ENCODE measurements around the gene MSX2.

MSX2 gene

DNA sequence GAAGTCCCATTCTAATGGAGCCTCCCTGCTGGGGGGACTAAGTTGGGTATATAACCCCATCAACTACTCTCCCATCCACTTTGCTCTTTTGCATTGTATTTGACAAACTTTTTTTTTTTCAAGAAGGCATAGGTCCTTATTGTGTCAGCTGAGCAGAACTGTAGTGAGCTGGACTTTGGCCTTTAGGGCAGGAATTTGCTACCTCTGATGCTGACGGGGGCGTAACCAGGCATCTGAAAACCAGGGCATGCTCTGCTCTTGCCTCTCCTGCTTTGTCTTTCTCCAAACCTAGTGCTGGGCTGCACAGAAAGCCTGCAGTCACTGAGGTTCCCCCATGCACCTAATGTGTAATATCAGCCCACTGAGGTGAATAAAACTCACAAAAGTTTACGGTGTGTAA lies 49.0 kb downstream of the MSX2 start:
- DNase-seq (ENCODE audit: low read depth) = no peak

DNA sequence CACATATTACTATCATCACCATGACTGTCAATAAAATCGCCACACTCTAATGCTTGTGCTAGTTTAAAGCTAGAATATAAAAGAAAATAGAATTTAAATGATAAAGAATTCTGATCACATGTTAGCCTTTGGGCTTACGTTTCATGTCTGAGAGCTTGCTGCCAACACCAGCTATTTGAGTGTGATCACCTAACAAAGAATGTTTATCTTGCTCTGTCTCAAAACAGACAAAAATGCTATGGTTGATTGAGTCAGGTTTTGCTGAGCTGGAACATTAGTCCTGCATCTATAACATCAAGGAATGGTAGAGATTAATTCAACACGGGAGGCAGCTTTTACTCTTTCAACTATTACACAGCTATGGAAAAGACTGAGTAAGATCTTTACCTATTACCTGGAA lies 50.7 kb downstream of the MSX2 start:
- DNase-seq (ENCODE audit: low read depth) = no peak

DNA sequence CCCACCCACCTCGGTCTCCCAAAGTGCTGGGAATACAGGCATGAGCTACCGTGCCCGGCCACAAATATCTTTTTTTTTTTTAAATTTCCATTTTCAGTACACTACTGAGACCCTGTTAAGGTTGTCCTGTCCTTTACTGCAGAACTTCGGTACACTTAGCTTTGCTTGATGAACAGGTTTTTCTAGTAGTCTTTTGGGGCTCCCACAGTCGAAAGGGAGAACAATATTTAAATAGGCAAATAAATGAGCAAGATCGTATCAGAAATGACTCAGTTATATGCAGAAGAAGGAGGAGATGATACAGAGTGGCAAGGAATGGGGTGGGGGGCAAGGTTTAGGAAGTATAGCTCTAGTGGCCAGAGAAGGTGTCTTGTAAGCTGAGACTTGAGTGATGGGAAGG lies 52.7 kb downstream of the MSX2 start:
- no peak for DNase-seq (ENCODE audit: low read depth)

DNA sequence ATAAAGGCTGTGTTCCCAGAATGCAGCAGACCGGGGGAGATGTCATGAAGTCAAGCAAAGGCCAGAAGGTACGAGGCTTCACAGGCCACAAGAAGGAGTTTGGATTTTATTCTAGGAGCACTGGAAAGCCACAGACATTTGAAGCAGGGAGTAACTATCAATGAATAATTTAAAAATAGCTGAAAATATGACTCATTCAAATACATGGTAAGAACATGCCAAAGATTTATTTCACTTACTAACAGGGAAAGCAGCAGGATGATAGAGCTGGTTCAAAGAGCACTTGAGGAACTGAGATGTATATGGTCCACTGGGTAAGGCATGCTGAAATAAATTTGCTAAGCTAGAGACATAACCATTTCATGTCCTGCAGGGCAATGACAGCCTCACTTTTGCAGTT lies 53.2 kb downstream of the MSX2 start:
- no peak for DNase-seq (ENCODE audit: low read depth)

All from activated T-helper 1 cell treated with Interleukin-2 at 50 U/mL for 16 hours (primary cell).